Esophagus mucosa (tissue), 1 donor: ENCODE data around the gene SLC38A8. TPM values are rescaled to one million over a fixed set of nuclear protein-coding genes. Genes with fewer than 3 reads are reported as not detected.

Experiments
- ATAC-seq: fragments of 200-7000 bp; cut with Tn5 transposase; one replicate; pipeline ENCODE4 v1.9.1; 2020
- total RNA-seq: library from RNA; stranded (reverse); gene quantifications from one replicate; pipeline ENCODE4 v1.2.4, GENCODE V29; 2023
- donor health status: DM: yes; HTN: yes; CAD: no.

Gene SLC38A8
- total RNA-seq, 1 donor from 2014 or later, result not detected

- peak; percentile 24 for ATAC-seq
These were observed 74.7 kb downstream of the SLC38A8 start, which contains the start of gene NECAB2 for GRCh38 chr16:83967838-83968305. Gene NECAB2, plus strand, starts transcription at chr16:83968244. Its CDS starts 405 bp downstream, at chr16:83968649.

- ATAC-seq, result no peak
These were observed 75.5 kb downstream of the SLC38A8 start for GRCh38 chr16:83967091-83967490.

GRCh38 chr16:83966153-83966696 is 76.4 kb downstream of the SLC38A8 start:
- ATAC-seq, result no peak

DNA sequence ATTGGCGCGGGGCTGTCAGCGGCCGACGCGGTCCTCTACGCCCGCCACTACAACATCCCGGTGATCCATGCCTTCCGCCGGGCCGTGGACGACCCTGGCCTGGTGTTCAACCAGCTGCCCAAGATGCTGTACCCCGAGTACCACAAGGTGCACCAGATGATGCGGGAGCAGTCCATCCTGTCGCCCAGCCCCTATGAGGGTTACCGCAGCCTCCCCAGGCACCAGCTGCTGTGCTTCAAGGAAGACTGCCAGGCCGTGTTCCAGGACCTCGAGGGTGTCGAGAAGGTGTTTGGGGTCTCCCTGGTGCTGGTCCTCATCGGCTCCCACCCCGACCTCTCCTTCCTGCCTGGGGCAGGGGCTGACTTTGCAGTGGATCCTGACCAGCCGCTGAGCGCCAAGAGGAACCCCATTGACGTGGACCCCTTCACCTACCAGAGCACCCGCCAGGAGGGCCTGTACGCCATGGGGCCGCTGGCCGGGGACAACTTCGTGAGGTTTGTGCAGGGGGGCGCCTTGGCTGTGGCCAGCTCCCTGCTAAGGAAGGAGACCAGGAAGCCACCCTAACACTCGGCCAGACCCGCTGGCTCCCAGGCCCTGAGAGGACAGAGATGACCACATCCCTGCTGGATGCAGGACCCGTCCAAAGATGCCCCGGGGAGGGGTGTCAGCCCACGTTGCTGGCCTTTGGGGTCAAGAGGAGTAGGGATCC is 77.0 kb downstream of the SLC38A8 start:
- ATAC-seq, result no peak

- ATAC-seq, result no peak
These were observed 77.7 kb downstream of the SLC38A8 start for GRCh38 chr16:83964684-83965443.

DNA sequence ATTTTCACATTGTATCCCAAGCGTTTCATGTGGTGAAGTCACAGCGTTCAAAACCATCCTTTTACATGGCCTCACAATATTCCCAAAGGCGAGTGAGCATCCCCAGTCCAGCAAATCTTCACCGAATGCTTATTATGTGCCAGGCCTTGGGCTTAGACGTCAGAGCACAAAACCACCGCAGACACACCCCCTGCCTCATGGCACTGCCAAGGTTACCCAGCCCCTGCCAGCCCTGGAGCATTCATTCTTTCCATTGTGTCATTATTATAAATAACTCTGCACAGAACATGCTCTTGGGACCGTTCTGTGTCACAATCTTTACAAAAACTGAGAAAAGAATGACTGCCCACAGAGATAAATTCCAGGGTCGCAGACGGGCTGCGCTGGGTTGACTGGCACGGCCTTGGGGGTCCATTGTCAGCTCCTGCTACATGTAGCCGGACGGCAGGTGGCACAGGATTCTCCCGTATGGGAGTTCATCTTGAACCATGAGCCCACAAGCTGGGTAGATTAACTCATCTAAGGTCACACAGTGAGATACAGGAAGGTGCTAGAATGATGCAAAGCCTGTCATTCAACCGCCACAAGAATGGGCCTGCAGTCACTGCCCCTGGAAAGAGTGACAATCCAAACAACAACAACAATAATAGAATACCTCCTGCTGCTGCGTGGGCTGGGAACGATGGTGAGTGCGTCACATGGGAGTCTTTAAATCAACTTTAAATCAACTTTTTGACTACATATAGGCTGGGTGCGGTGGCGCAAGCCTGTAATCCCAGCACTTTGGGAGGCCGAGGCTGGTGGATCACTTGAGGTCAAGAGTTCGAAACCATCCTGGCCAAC is 79.1 kb downstream of the SLC38A8 start:
- ATAC-seq, result no peak

DNA sequence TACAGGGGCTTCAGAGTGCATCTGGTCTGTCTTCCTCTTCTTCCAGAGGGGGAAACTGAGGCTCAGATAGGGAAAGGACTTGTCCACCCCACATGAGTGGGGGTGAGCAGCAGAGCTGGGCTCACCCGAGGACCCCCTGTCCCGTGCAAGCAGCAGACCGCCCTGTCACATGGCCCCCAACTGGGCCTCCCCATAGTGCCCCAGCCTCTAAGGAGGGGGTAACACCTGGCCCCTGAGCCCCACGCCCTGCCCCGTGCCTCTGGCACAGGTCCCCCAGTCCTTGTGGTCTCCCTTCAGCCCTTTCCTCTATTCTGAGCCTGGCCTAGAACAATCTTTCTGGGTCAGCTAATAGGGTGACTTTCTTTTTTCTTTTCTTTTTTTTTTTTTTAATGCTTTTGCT is 81.0 kb downstream of the SLC38A8 start:
- ATAC-seq, result no peak

DNA sequence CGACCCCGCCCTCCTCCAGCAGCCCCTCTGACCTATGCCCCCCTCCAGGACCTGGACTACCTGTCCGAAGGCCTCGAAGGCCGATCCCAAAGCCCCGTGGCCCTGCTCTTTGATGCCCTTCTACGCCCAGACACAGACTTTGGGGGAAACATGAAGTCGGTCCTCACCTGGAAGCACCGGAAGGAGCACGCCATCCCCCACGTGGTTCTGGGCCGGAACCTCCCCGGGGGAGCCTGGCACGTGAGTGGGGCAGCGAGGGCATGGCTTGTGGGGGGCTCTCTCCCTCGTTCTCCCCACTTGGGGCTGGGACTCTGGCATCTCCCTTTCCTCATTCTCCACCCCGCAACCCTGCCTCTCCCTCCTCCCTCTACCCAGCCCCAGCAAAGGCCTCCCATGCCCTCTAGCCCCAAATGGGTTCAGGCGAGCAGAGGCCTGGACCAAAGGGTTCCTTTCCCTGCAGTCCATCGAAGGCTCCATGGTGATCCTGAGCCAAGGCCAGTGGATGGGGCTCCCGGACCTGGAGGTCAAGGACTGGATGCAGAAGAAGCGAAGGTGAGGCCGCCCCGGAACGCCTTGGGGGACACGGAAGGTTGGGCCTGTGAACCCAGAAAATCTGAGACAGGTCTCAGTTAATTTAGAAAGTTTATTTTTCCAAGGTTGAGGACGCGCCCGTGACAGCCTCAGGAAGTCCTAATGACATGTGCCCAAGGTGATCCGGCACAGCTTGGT is 81.9 kb downstream of the SLC38A8 start:
- ATAC-seq, result no peak

Other genes with a start within 250 kb of the SLC38A8 start
- gene HSBP1, start 234.8 kb downstream of the SLC38A8 start, total RNA-seq, result 182 TPM
- gene MLYCD, start 143.7 kb downstream of the SLC38A8 start, total RNA-seq, result 2.1 TPM
- gene OSGIN1, start 89.6 kb downstream of the SLC38A8 start, total RNA-seq, result 5.6 TPM
- not detected for gene NECAB2, start 74.6 kb downstream of the SLC38A8 start, total RNA-seq
- 37.3 TPM for gene MBTPS1, start 74.1 kb upstream of the SLC38A8 start, total RNA-seq
- 8.6 TPM for gene HSDL1, start 102.4 kb upstream of the SLC38A8 start, total RNA-seq
- gene DNAAF1, start 102.5 kb upstream of the SLC38A8 start, total RNA-seq, result 0.16 TPM
- gene TAF1C, start 144.3 kb upstream of the SLC38A8 start, total RNA-seq, result 18.3 TPM
- gene ADAD2, start 148.4 kb upstream of the SLC38A8 start, total RNA-seq, result 1.1 TPM
- gene KCNG4, start 197.2 kb upstream of the SLC38A8 start, total RNA-seq, result not detected